HUES6 (cell line): ENCODE results near the gene STXBP1.

Experiments used
- H3K27ac ChIP-seq: 2 replicates; pipeline ENCODE4 v1.7.0; 2013; ENCODE audit warnings: low read depth, mild to moderate bottlenecking, low read length, inconsistent platforms
- H3K27me3 ChIP-seq: 2 replicates; pipeline ENCODE4 v1.6.1; 2013; ENCODE audit warnings: low read length; ENCODE audit not compliant: control insufficient read depth, insufficient read depth
- H3K36me3 ChIP-seq: 2 replicates; pipeline ENCODE4 v1.6.1; 2013; ENCODE audit warnings: low read length; ENCODE audit not compliant: control insufficient read depth, insufficient read depth
- H3K4me1 ChIP-seq: 2 replicates; pipeline ENCODE4 v1.6.1; 2013; ENCODE audit warnings: low read length; ENCODE audit not compliant: control insufficient read depth, insufficient read depth
- H3K4me3 ChIP-seq: 2 replicates; pipeline ENCODE4 v1.5.1; 2013; ENCODE audit warnings: low read depth, low read length
- H3K9ac ChIP-seq: one replicate; pipeline ENCODE4 v1.6.1; 2013; ENCODE audit warnings: mild to moderate bottlenecking, low read length
- H3K9me3 ChIP-seq: 2 replicates; pipeline ENCODE4 v1.6.1; 2013; ENCODE audit warnings: low read depth, low read length; ENCODE audit not compliant: control insufficient read depth, insufficient read depth

STXBP1 gene

DNA sequence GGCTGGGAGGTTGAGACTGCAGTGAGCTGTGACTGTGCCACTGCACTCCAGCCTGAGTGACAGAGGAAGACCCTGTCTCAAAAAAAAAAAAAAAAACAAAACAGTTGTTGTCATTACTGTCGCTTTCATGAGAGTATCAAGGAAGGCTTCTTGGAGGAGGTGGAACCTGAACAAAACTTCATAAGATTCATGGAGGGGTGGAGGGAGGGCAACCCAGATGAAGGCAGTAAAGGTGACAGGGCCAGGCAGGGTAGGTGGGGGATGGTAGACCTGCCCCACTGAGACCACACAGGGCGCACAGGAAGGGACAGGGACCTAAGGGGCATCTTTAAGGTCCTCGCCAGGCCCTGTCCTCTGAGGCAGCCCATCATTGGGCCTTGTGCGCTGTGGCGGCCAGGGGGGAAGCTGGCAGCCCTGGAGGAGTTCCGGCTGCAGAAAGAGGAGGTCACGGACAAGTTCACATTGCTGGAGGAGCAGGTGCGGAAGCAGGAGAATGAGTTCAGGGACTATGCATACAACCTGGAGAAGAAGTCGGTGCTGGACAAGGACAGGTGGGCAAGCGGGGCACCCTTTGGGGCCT is 98.2 kb downstream of the STXBP1 start:
- Histone ChIP-seq H3K36me3 (no peaks in the 10 kb centered on the region), H3K9me3 (no peaks in the 10 kb centered on the region), H3K4me1 (peaks cover 21% of the 10 kb centered on the region), H3K9ac (no peak overlapping the region), H3K4me3 (no peak overlapping the region), H3K27ac (no peak overlapping the region), H3K27me3 (peaks cover 7% of the 10 kb centered on the region; the same call in 1 of the 2 replicates)

GRCh38 chr9:127711226-127711701 is 99.2 kb downstream of the STXBP1 start:
- H3K9ac ChIP-seq, result no peak overlapping the region

DNA sequence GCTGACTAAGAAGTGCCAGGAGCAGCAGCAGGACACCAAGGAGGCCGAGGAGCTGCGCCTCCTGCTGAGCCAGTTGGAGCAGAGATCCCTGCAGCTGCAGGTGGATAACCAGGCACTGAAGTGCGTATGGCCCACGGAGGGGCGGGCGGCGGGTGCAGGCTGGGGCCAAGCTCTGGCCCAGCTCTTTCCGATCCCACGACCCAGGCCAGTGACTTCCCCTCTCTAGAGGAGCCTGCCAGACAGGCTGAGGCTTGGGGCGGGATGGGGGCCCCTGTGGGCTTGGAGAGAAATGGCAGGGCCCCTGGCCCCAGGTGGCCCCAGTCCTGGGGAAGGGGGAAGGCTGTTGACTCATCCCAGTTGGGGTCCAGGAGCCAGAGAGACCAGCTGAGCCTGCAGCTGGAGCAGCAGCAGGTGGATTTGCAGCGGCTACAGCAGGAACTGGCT is 99.8 kb downstream of the STXBP1 start:
- H3K4me3 ChIP-seq, result no peak overlapping the region
- H3K4me1 ChIP-seq, result peaks cover 25% of the 10 kb centered on the region
- no peaks in the 10 kb centered on the region for H3K36me3 ChIP-seq
- H3K27ac ChIP-seq, result no peak overlapping the region
- H3K9ac ChIP-seq, result no peak overlapping the region
- no peaks in the 10 kb centered on the region for H3K9me3 ChIP-seq
- H3K27me3 ChIP-seq, result peaks cover 7% of the 10 kb centered on the region; the same call in 1 of the 2 replicates

More at GRCh38 chr9:127711226-127711701, 99.2 kb downstream of the STXBP1 start:
- H3K27ac ChIP-seq, result no peak overlapping the region
- no peaks in the 10 kb centered on the region for H3K9me3 ChIP-seq
- peaks cover 25% of the 10 kb centered on the region for H3K4me1 ChIP-seq
- H3K4me3 ChIP-seq, result no peak overlapping the region
- H3K36me3 ChIP-seq, result no peaks in the 10 kb centered on the region
- H3K27me3 ChIP-seq, result peaks cover 7% of the 10 kb centered on the region; the same call in 1 of the 2 replicates

- Histone ChIP-seq H3K27ac (no peak overlapping the region), H3K4me3 (no peak overlapping the region), H3K9ac (no peak overlapping the region), H3K9me3 (no peaks in the 10 kb centered on the region), H3K36me3 (no peaks in the 10 kb centered on the region), H3K4me1 (peaks cover 25% of the 10 kb centered on the region), H3K27me3 (peaks cover 7% of the 10 kb centered on the region; the same call in 1 of the 2 replicates)
Observed at GRCh38 chr9:127712371-127712770, 100.3 kb downstream of the STXBP1 start.

GRCh38 chr9:127712867-127713266 is 100.8 kb downstream of the STXBP1 start:
- Histone ChIP-seq H3K36me3 (no peaks in the 10 kb centered on the region), H3K9me3 (no peaks in the 10 kb centered on the region), H3K27me3 (peaks cover 7% of the 10 kb centered on the region; the same call in 1 of the 2 replicates), H3K27ac (no peak overlapping the region), H3K4me1 (peaks cover 25% of the 10 kb centered on the region), H3K9ac (no peak overlapping the region), H3K4me3 (no peak overlapping the region)

- Histone ChIP-seq H3K36me3 (no peaks in the 10 kb centered on the region), H3K27me3 (peaks cover 7% of the 10 kb centered on the region; the same call in 1 of the 2 replicates), H3K27ac (no peak overlapping the region), H3K9me3 (no peaks in the 10 kb centered on the region), H3K9ac (no peak overlapping the region), H3K4me3 (peak overlapping the region; percentile 82), H3K4me1 (peaks cover 25% of the 10 kb centered on the region)
Observed at GRCh38 chr9:127714020-127714750, 102.1 kb downstream of the STXBP1 start.

DNA sequence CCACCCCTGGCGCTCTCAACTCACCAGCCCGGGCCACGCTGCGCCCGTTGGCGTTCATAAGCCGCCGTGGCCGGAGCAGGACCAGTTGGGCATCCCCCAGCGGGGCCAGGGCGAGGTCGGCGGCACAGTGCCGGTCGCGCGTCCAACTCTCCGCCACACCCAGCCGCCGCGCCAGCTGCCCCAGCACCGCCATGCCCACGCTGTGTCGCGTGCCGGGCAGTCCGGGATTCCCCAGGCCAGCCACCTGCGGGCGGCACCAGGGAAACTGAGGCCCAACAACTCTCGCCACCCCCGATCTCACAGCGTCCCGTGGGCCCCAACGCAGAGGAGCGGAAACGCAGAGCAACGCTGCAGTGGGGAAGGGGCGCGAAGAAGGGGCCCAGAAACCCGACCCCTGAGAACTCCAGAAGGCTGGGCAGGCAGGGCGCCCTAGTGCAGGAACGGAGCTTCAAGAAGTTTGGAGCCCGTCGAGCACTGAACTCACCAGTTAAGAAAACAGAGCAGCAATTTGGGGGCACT is 102.9 kb downstream of the STXBP1 start:
- Histone ChIP-seq H3K9ac (peak overlapping the region; percentile 72), H3K36me3 (no peaks in the 10 kb centered on the region), H3K4me3 (peak overlapping the region; percentile 82), H3K4me1 (peaks cover 25% of the 10 kb centered on the region), H3K9me3 (no peaks in the 10 kb centered on the region), H3K27me3 (peaks cover 7% of the 10 kb centered on the region; the same call in 1 of the 2 replicates), H3K27ac (no peak overlapping the region; the same call in 1 of the 2 replicates)

DNA sequence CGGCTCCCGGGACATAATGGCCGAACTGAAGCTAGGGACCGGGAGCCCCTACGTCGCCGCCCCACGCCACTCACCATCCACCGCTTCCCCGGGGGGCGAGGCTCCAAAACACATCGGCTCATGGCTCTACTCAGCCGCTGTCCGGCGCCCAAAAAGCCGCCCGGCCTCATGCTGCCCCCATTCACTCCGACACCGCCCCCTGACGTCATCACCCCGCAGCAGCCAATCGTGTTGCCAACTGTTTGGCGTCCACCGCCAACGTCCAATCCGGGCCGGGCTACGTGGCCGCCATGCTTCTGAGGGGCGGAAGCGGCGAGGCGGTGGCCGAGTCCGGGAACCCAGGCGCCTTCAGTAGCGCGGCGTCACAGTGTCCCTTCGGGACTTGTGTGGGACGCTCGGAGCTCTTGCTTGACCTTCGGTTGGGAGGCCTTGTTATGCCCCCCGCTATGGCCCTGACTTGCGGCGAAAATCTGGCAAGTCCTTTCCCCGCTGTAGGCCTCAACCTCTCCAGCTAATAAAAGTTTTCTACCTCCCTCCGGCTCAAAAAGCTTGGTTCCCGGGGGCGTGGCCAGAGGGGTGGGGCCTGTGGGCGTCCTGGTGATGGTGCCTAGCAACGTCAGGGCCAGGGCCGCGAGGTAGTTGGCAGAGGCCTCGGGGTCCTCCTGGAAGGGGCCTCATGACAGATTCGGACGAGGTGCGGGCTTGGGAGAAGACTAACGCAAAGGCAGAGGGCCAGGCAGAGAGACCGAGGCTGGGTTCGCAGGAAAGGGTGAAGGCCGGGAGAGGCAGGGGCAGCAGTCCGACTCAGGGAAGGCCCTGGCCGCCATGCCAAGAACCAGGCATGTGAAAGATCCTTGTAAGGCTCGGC is 103.6 kb downstream of the STXBP1 start, which contains the start of the genes PTRH1 and TTC16:
PTRH1 (minus strand) TSS at position 194 of the 868 bp plus-strand sequence; CDS start at position 170, 24 bp downstream.
TTC16 (plus strand) TSS at position 610 of the 868 bp plus-strand sequence; CDS start at position 677, 67 bp downstream.
- no peaks in the 10 kb centered on the region for H3K36me3 ChIP-seq
- H3K27me3 ChIP-seq, result peaks cover 7% of the 10 kb centered on the region; the same call in 1 of the 2 replicates
- peak within 1 kb of the TSS; percentile 72 for H3K9ac ChIP-seq
- no peak within 1 kb of the TSS; the same call in 1 of the 2 replicates for H3K27ac ChIP-seq
- H3K4me1 ChIP-seq, result peaks cover 25% of the 10 kb centered on the region
- H3K9me3 ChIP-seq, result no peaks in the 10 kb centered on the region
- peak within 1 kb of the TSS; percentile 82 for H3K4me3 ChIP-seq

GRCh38 chr9:127716412-127716811 is 104.3 kb downstream of the STXBP1 start:
- Histone ChIP-seq H3K36me3 (no peaks in the 10 kb centered on the region), H3K27me3 (peaks cover 7% of the 10 kb centered on the region; the same call in 1 of the 2 replicates), H3K4me1 (peaks cover 24% of the 10 kb centered on the region), H3K9ac (no peak overlapping the region), H3K4me3 (peak overlapping the region; percentile 82; the same call in 1 of the 2 replicates), H3K27ac (no peak overlapping the region), H3K9me3 (no peaks in the 10 kb centered on the region)

GRCh38 chr9:127717766-127718165 is 105.7 kb downstream of the STXBP1 start:
- Histone ChIP-seq H3K9me3 (no peaks in the 10 kb centered on the region), H3K4me3 (no peak overlapping the region), H3K9ac (no peak overlapping the region), H3K36me3 (no peaks in the 10 kb centered on the region), H3K27ac (no peak overlapping the region), H3K27me3 (peaks cover 7% of the 10 kb centered on the region; the same call in 1 of the 2 replicates), H3K4me1 (peaks cover 14% of the 10 kb centered on the region)
